ENCODE measurements around the gene INPP5E.

INPP5E gene

DNA sequence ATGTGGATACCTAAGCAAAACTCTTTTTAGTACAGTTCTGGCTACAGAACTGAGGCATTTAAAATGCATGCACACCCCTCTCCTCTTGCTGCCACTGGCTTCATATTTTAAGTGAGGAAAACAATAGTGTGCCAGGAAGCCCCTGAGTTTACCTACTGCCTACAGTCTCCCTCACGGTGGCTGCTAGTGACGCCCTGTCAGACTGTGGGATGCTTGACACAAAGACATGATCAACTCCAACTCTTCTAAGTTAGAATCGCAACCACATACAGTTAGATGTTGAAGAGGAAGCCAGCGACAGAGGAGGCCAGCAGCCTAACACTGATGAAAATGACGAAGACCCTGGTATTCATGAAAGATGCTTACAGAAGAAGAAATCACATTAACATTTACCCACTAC, 41.9 kb upstream of the INPP5E start:
- H3K27ac ChIP-seq, result 0 out of 2 replicates have a peak overlapping the region, but pooled peaks have one; percentile 11
- CTCF ChIA-PET, result no interaction called here
- TF ChIP-seq CTCF (conservative IDR thresholded peaks at IDR 0.05; ENCODE audit: low read depth), result no peak
- no peak for DNase-seq (ENCODE audit: low spot score)
- POLR2A ChIA-PET (ENCODE audit: low non-redundant PET), result no interaction called here

DNA sequence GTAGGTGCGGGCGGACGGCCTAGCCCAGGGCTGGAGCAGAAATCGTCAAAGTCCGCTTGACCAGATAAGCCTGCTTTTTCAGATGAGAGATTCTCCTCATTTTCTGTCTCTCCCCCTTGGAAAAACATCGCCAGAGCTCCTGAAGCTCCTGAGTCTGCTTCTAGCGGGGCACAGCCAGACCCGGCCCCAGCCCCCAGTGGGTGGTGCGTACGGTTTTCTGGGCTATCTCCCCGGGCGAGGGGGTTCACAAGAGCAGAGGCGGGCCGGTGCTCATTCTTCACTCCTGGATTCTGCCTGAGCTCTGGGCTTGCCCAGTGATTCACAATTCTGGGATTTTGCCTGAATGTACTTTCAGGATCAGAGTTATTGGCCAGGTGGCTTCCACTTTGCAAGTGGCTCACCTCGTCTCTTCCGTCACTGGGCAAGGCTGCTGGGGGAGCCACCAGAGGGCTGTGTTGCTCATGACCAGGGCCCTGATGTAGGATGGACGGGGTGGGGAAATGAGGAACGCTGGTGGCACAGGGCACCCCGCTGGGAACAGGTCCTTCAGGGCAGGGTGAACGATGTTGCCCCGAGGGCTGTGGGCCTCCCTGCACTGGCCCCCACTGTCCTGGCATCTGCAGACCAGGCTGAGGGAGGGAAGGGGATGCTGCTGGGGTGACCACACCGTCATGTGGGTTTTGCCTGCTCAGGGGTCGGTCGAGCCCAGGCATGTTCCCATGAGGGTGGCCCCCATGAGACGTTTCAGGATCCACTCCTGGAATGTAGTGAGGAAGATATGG, 36.9 kb upstream of the INPP5E start:
- no peak for TF ChIP-seq CTCF (conservative IDR thresholded peaks at IDR 0.05; ENCODE audit: low read depth)
- no peak for DNase-seq (ENCODE audit: low spot score)
- ChIA-PET CTCF (interaction anchor here (0.7 kb wide), 1 partner anchor 35 kb away, joined by 3 read pairs; no protein-coding TSS in a partner anchor), POLR2A (ENCODE audit: low non-redundant PET) (no interaction called here)
- H3K27ac ChIP-seq, result peak overlapping the region; percentile 40

- TF ChIP-seq CTCF (conservative IDR thresholded peaks at IDR 0.05; ENCODE audit: low read depth), result no peak
- ChIA-PET POLR2A (ENCODE audit: low non-redundant PET) (interaction anchor here (0.6 kb wide), 1 partner anchor 294 kb away, joined by 3 read pairs; no protein-coding TSS in a partner anchor), CTCF (interaction anchor here (0.7 kb wide), 1 partner anchor 34 kb away, joined by 3 read pairs; no protein-coding TSS in a partner anchor)
- no peak for DNase-seq (ENCODE audit: low spot score)
- peak overlapping the region; percentile 40 for H3K27ac ChIP-seq
Measured at GRCh38 chr9:136474974-136475865, 35.6 kb upstream of the INPP5E start.

DNA sequence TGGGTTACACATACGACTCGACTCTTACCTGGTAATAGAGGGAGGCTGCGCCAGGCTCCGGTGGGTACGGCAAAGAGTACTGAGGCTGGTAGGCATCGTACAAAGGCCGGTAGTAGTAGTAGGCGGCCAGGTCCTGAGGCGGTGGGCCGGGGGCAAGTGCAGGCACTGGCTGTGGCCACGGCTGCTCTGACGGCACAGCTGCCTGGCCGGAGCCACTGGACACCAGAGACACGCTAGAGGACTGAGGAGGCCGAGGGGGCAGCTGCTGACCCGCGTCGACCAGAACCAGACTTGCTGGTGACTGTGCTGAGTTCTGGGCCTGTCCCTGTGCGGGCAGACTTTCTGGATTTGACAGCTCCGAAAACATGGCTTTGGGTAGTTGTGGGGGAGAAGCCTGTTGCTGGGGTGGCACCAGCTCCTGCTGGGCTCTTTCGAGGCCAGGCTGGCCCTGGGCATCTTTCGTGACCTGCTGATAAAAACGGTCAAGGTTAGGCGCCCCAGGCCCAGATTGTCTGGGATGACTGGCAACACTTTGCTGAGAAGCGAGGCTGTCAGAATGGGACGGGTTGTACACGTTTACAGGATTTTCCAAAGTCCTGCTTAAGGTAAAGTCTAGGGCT, 34.5 kb upstream of the INPP5E start:
- 0 out of 2 replicates have a peak overlapping the region, but pooled peaks have one; percentile 40 for H3K27ac ChIP-seq
- ChIA-PET CTCF (no interaction called here), POLR2A (ENCODE audit: low non-redundant PET) (no interaction called here)
- no peak for DNase-seq (ENCODE audit: low spot score)
- no peak for TF ChIP-seq CTCF (conservative IDR thresholded peaks at IDR 0.05; ENCODE audit: low read depth)

- CTCF ChIA-PET, result no interaction called here
- TF ChIP-seq CTCF (conservative IDR thresholded peaks at IDR 0.05; ENCODE audit: low read depth), result no peak
- POLR2A ChIA-PET (ENCODE audit: low non-redundant PET), result no interaction called here
- DNase-seq (ENCODE audit: low spot score), result no peak
- peak overlapping the region; percentile 16; the same call in 1 of the 2 replicates for H3K27ac ChIP-seq
Measured at GRCh38 chr9:136473354-136473721, 33.7 kb upstream of the INPP5E start.
